ENCODE data around the gene RPAP3.

- TF ChIP-seq, protein P1, sequence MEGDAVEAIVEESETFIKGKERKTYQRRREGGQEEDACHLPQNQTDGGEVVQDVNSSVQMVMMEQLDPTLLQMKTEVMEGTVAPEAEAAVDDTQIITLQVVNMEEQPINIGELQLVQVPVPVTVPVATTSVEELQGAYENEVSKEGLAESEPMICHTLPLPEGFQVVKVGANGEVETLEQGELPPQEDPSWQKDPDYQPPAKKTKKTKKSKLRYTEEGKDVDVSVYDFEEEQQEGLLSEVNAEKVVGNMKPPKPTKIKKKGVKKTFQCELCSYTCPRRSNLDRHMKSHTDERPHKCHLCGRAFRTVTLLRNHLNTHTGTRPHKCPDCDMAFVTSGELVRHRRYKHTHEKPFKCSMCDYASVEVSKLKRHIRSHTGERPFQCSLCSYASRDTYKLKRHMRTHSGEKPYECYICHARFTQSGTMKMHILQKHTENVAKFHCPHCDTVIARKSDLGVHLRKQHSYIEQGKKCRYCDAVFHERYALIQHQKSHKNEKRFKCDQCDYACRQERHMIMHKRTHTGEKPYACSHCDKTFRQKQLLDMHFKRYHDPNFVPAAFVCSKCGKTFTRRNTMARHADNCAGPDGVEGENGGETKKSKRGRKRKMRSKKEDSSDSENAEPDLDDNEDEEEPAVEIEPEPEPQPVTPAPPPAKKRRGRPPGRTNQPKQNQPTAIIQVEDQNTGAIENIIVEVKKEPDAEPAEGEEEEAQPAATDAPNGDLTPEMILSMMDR (conservative IDR thresholded peaks at IDR 0.05; ENCODE audit: low read depth, low read length), result no peak
- TF ChIP-seq EZH2phosphoT487 (IDR thresholded peaks at IDR 0.05; ENCODE audit: borderline replicate concordance, low read length), result no peak
Observed at GRCh38 chr12:47709237-47709636, 3.4 kb upstream of the RPAP3 start.
